Neural cell (in vitro differentiated cells): ENCODE results near the gene FYB1. TPM values are rescaled to one million over a fixed set of nuclear protein-coding genes. Genes with fewer than 3 reads are reported as not detected.

Source experiments
- H2AFZ ChIP-seq: fragments of 200-600, 300-800 bp; sonication (generic), shearing (Covaris generic); 2 replicates; pipeline ENCODE4 v1.6.0; 2014; ENCODE audit warnings: low read depth, mild to moderate bottlenecking, antibody characterized with exemption, low read length, moderate library complexity
- H3F3A ChIP-seq: fragments of 200-600 bp; shearing (Covaris generic); 2 replicates; pipeline ENCODE4 v1.6.1; 2016; ENCODE audit warnings: mild to moderate bottlenecking, moderate library complexity, mixed read lengths, antibody characterized with exemption, low read length; ENCODE audit not compliant: insufficient read depth, poor library complexity, severe bottlenecking
- H3K27ac ChIP-seq: fragments of 200-600, 300-800 bp; sonication (generic), shearing (Covaris generic); 2 replicates; pipeline ENCODE4 v1.5.1; 2014; ENCODE audit warnings: mild to moderate bottlenecking, low read length, moderate library complexity
- H3K27me3 ChIP-seq: fragments of 300-800, 200-600 bp; sonication (generic), shearing (Covaris generic); 2 replicates; pipeline ENCODE4 v1.6.0; 2014; ENCODE audit warnings: mild to moderate bottlenecking, low read depth, low read length, moderate library complexity; ENCODE audit not compliant: insufficient read depth
- H3K36me3 ChIP-seq: fragments of 300-800, 200-600 bp; sonication (generic), shearing (Covaris generic); 2 replicates; pipeline ENCODE4 v1.5.1; 2014; ENCODE audit warnings: mild to moderate bottlenecking, antibody characterized with exemption, low read length, moderate library complexity; ENCODE audit not compliant: insufficient read depth
- H3K4me2 ChIP-seq: fragments of 300-800, 200-600 bp; sonication (generic), shearing (Covaris generic); 2 replicates; pipeline ENCODE4 v1.6.0; 2014; ENCODE audit warnings: mild to moderate bottlenecking, low read length
- H3K4me3 ChIP-seq: fragments of 300-800, 200-600 bp; sonication (generic), shearing (Covaris generic); 2 replicates; pipeline ENCODE4 v1.5.1; 2014; ENCODE audit warnings: mild to moderate bottlenecking, low read length, moderate library complexity
- H3K79me2 ChIP-seq: fragments of 200-600 bp; shearing (Covaris generic); replicated peaks from 2 replicates; pipeline ENCODE4 v1.6.0; 2014; ENCODE audit warnings: mild to moderate bottlenecking, low read length, moderate library complexity; ENCODE audit not compliant: insufficient read depth
- H3K9ac ChIP-seq: fragments of 300-800, 200-600 bp; sonication (generic), shearing (Covaris generic); 2 replicates; pipeline ENCODE4 v1.6.1; 2016; ENCODE audit warnings: mild to moderate bottlenecking, low read length, mixed read lengths
- H3K9me2 ChIP-seq: fragments of 200-600 bp; shearing (Covaris generic); 2 replicates; pipeline ENCODE4 v1.6.1; 2016; ENCODE audit warnings: mild to moderate bottlenecking, low read length, mixed read lengths; ENCODE audit not compliant: insufficient read depth
- H3K9me3 ChIP-seq: fragments of 200-600, 300-800 bp; sonication (generic), shearing (Covaris generic); 2 replicates; pipeline ENCODE4 v1.6.1; 2016; ENCODE audit warnings: mild to moderate bottlenecking, mixed run types, low read length, moderate library complexity, mixed read lengths
- H4K20me1 ChIP-seq: fragments of 200-600 bp; shearing (Covaris generic); 2 replicates; pipeline ENCODE4 v1.6.1; 2016; ENCODE audit warnings: mild to moderate bottlenecking, mixed run types; ENCODE audit not compliant: insufficient read depth
- EP300 ChIP-seq: fragments of 450-650 bp; conservative IDR thresholded peaks from 2 replicates; pipeline ENCODE4 v1.6.1; 2014; ENCODE audit warnings: antibody characterized with exemption, mild to moderate bottlenecking, moderate library complexity; ENCODE audit not compliant: poor library complexity, severe bottlenecking
- EZH2 ChIP-seq: fragments of 200-600, 300-800 bp; shearing (Covaris generic), sonication (generic); IDR thresholded peaks from 2 replicates; pipeline ENCODE4 v1.6.1; 2014; ENCODE audit warnings: antibody characterized with exemption, low read length, borderline replicate concordance, mild to moderate bottlenecking; ENCODE audit not compliant: insufficient read depth, poor library complexity, severe bottlenecking
- MXI1 ChIP-seq: fragments of 450-650 bp; conservative IDR thresholded peaks from 2 replicates; pipeline ENCODE4 v1.6.1; 2014; ENCODE audit warnings: antibody characterized with exemption, mild to moderate bottlenecking; ENCODE audit not compliant: poor library complexity, severe bottlenecking
- POLR2AphosphoS5 ChIP-seq: IDR thresholded peaks from 2 replicates; pipeline ENCODE4 v1.6.1; 2012
- RAD21 ChIP-seq: fragments of 450-650 bp; conservative IDR thresholded peaks from 2 replicates; pipeline ENCODE4 v1.6.1; 2014; ENCODE audit warnings: antibody characterized with exemption, mild to moderate bottlenecking, moderate library complexity
- SMC3 ChIP-seq: fragments of 450-650 bp; conservative IDR thresholded peaks from 2 replicates; pipeline ENCODE4 v1.6.1; 2014; ENCODE audit warnings: antibody characterized with exemption, mild to moderate bottlenecking, moderate library complexity; ENCODE audit not compliant: poor library complexity
- TAF1 ChIP-seq: IDR thresholded peaks from 2 replicates; pipeline ENCODE4 v1.6.1; 2012; ENCODE audit warnings: low read depth
- polyA plus RNA-seq: library from polyadenylated mRNA; depleted of rRNA; stranded (reverse); fragments of >200 nt; gene quantifications from 2 replicates; pipeline ENCODE4 v1.2.3, GENCODE V29; 2014
- TF ChIP-seq, protein P1 (sequence below): fragments of 450-650 bp; IDR thresholded peaks from 2 replicates; pipeline ENCODE4 v1.5.1; 2014; ENCODE audit warnings: antibody characterized with exemption, mild to moderate bottlenecking, moderate library complexity; ENCODE audit not compliant: poor library complexity, severe bottlenecking
- TF ChIP-seq, protein P2 (sequence below): IDR thresholded peaks from 2 replicates; pipeline ENCODE4 v1.6.1; 2012; ENCODE audit warnings: borderline replicate concordance

The FYB1 gene
- polyA plus RNA-seq, 1 donor from 2014 or later, result not detected

GRCh38 chr5:39228596-39228995, 9.2 kb upstream of the FYB1 start:
- Histone ChIP-seq H3F3A (no peaks in the 10 kb centered on the region), H4K20me1 (no peaks in the 10 kb centered on the region), H3K4me2 (no peak overlapping the region), H3K79me2 (no peaks in the 10 kb centered on the region), H3K9me3 (no peaks in the 10 kb centered on the region), H3K27me3 (no peaks in the 10 kb centered on the region), H3K4me3 (no peak overlapping the region), H3K27ac (no peak overlapping the region), H3K36me3 (no peaks in the 10 kb centered on the region), H3K9me2 (no peaks in the 10 kb centered on the region), H2AFZ (no peak overlapping the region), H3K9ac (no peak overlapping the region)
- TF ChIP-seq, protein P1, sequence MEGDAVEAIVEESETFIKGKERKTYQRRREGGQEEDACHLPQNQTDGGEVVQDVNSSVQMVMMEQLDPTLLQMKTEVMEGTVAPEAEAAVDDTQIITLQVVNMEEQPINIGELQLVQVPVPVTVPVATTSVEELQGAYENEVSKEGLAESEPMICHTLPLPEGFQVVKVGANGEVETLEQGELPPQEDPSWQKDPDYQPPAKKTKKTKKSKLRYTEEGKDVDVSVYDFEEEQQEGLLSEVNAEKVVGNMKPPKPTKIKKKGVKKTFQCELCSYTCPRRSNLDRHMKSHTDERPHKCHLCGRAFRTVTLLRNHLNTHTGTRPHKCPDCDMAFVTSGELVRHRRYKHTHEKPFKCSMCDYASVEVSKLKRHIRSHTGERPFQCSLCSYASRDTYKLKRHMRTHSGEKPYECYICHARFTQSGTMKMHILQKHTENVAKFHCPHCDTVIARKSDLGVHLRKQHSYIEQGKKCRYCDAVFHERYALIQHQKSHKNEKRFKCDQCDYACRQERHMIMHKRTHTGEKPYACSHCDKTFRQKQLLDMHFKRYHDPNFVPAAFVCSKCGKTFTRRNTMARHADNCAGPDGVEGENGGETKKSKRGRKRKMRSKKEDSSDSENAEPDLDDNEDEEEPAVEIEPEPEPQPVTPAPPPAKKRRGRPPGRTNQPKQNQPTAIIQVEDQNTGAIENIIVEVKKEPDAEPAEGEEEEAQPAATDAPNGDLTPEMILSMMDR, result no peak
- no peak for TF ChIP-seq POLR2AphosphoS5
- TF ChIP-seq, protein P2, sequence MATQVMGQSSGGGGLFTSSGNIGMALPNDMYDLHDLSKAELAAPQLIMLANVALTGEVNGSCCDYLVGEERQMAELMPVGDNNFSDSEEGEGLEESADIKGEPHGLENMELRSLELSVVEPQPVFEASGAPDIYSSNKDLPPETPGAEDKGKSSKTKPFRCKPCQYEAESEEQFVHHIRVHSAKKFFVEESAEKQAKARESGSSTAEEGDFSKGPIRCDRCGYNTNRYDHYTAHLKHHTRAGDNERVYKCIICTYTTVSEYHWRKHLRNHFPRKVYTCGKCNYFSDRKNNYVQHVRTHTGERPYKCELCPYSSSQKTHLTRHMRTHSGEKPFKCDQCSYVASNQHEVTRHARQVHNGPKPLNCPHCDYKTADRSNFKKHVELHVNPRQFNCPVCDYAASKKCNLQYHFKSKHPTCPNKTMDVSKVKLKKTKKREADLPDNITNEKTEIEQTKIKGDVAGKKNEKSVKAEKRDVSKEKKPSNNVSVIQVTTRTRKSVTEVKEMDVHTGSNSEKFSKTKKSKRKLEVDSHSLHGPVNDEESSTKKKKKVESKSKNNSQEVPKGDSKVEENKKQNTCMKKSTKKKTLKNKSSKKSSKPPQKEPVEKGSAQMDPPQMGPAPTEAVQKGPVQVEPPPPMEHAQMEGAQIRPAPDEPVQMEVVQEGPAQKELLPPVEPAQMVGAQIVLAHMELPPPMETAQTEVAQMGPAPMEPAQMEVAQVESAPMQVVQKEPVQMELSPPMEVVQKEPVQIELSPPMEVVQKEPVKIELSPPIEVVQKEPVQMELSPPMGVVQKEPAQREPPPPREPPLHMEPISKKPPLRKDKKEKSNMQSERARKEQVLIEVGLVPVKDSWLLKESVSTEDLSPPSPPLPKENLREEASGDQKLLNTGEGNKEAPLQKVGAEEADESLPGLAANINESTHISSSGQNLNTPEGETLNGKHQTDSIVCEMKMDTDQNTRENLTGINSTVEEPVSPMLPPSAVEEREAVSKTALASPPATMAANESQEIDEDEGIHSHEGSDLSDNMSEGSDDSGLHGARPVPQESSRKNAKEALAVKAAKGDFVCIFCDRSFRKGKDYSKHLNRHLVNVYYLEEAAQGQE, result no peak
- no peak for TF ChIP-seq MXI1
- no peak for TF ChIP-seq RAD21
- no peak for TF ChIP-seq TAF1
- no peak for TF ChIP-seq EZH2
- TF ChIP-seq SMC3, result no peak
- TF ChIP-seq EP300, result no peak

- Histone ChIP-seq H3K27me3 (no peaks in the 10 kb centered on the region), H4K20me1 (no peaks in the 10 kb centered on the region), H3K4me3 (no peak overlapping the region), H3K9me2 (no peaks in the 10 kb centered on the region), H2AFZ (no peak overlapping the region), H3K4me2 (no peak overlapping the region), H3K9ac (no peak overlapping the region), H3K36me3 (no peaks in the 10 kb centered on the region), H3K79me2 (no peaks in the 10 kb centered on the region), H3K9me3 (no peaks in the 10 kb centered on the region), H3F3A (no peaks in the 10 kb centered on the region), H3K27ac (no peak overlapping the region)
- no peak for TF ChIP-seq EZH2
- no peak for TF ChIP-seq RAD21
- no peak for TF ChIP-seq EP300
- TF ChIP-seq, protein P1, result no peak
- no peak for TF ChIP-seq TAF1
Measured at GRCh38 chr5:39226558-39226957, 7.2 kb upstream of the FYB1 start.
